Peyer's patch (tissue), 4 donors: Measurements from ENCODE around the gene MIOX. TPM values are rescaled to one million over a fixed set of nuclear protein-coding genes. Genes with fewer than 3 reads are reported as not detected.

ENCODE experiments used
- DNase-seq, 3 donors: peaks; one replicate each; pipeline ENCODE4 v3.0.0-alpha.2; 2017 to 2019
- H3K27ac ChIP-seq, 4 donors: fragments of 200-600 bp; sonication (generic); one replicate each; pipeline ENCODE4 v1.5.1; 2016 to 2019
- H3K27me3 ChIP-seq, 2 donors: fragments of 200-600 bp; sonication (generic); one replicate each; pipeline ENCODE4 v1.5.1; 2019
- H3K36me3 ChIP-seq, 3 donors: fragments of 200-600 bp; sonication (generic); one replicate each; pipeline ENCODE4 v1.5.1; 2016 to 2019
- H3K4me1 ChIP-seq, 4 donors: fragments of 200-600 bp; sonication (generic); one replicate each; pipeline ENCODE4 v1.5.1; 2016 to 2019
- H3K4me3 ChIP-seq, 4 donors: fragments of 200-600 bp; sonication (generic); 1 replicate in 3 of 4; 2 replicates in 1 of 4; pipeline ENCODE4 v1.5.1; 2016 to 2019; ENCODE audit warnings: mild to moderate bottlenecking in 1 of 4
- H3K9me3 ChIP-seq, 4 donors: fragments of 200-600 bp; sonication (generic); one replicate each; pipeline ENCODE4 v1.5.1; 2016 to 2019; ENCODE audit warnings: mild to moderate bottlenecking in 1 of 4
- CTCF ChIP-seq, 6 experiments: fragments of 450-650 bp in 4 of 6; fragments of 200-600 bp in 2 of 6; sonication (generic) in 1 of 6; IDR thresholded peaks; one replicate each; pipeline ENCODE4 v1.5.1; 2017 to 2019; ENCODE audit warnings: antibody characterized with exemption in 6 of 6, mild to moderate bottlenecking in 3 of 6, moderate library complexity in 1 of 6
- POLR2A ChIP-seq, 2 donors: fragments of 450-650 bp; IDR thresholded peaks; one replicate each; pipeline ENCODE4 v1.5.1; 2017; ENCODE audit warnings: antibody characterized with exemption in 2 of 2, mild to moderate bottlenecking in 2 of 2, moderate library complexity in 2 of 2
- total RNA-seq, 4 donors: library from RNA; depleted of rRNA; stranded (reverse); fragments of >200 nt; gene quantifications; one replicate each; pipeline ENCODE4 v1.1.0, GENCODE V29; 2016

MIOX gene
- total RNA-seq, 4 donors from 2014 or later: not detected

GRCh38 chr22:50463188-50463900 is 23.3 kb upstream of the MIOX start:
- no peak overlapping the region for H3K4me3 ChIP-seq
- peaks cover 0 to 100% (median 2%) of the 10 kb centered on the region in 3 donors for H3K36me3 ChIP-seq
- no peaks in the 10 kb centered on the region for H3K27me3 ChIP-seq
- no peak for DNase-seq
- H3K4me1 ChIP-seq: peaks cover 0 to 7% (median 0%) of the 10 kb centered on the region in 4 donors
- TF ChIP-seq CTCF (IDR thresholded peaks at IDR 0.05) (no peak), POLR2A (IDR thresholded peaks at IDR 0.05) (no peak)
- no peak overlapping the region for H3K27ac ChIP-seq
- no peaks in the 10 kb centered on the region for H3K9me3 ChIP-seq

GRCh38 chr22:50464451-50464850 is 22.2 kb upstream of the MIOX start:
- Histone ChIP-seq H3K27ac (no peak overlapping the region), H3K9me3 (no peaks in the 10 kb centered on the region), H3K4me1 (peaks cover under 1 to 17% (median 7%) of the 10 kb centered on the region in 4 donors), H3K4me3 (no peak overlapping the region), H3K36me3 (peaks cover 0 to 89% (median 2%) of the 10 kb centered on the region in 3 donors), H3K27me3 (no peaks in the 10 kb centered on the region)
- TF ChIP-seq POLR2A (IDR thresholded peaks at IDR 0.05) (no peak), CTCF (IDR thresholded peaks at IDR 0.05) (no peak)
- DNase-seq: no peak

GRCh38 chr22:50465066-50465930 is 21.4 kb upstream of the MIOX start:
- Histone ChIP-seq H3K4me3 (no peak overlapping the region), H3K27me3 (no peaks in the 10 kb centered on the region), H3K36me3 (peaks cover 0 to 80% (median 2%) of the 10 kb centered on the region in 3 donors), H3K27ac (no peak overlapping the region), H3K4me1 (peaks cover 6 to 24% (median 13%) of the 10 kb centered on the region in 4 donors), H3K9me3 (no peaks in the 10 kb centered on the region)
- no peak for DNase-seq
- TF ChIP-seq POLR2A (IDR thresholded peaks at IDR 0.05) (no peak), CTCF (IDR thresholded peaks at IDR 0.05) (no peak)

- H3K27ac ChIP-seq: peak overlapping the region in 1 of 4 donors; percentile 90
- H3K27me3 ChIP-seq: no peaks in the 10 kb centered on the region
- TF ChIP-seq POLR2A (IDR thresholded peaks at IDR 0.05) (no peak), CTCF (IDR thresholded peaks at IDR 0.05) (no peak)
- no peaks in the 10 kb centered on the region for H3K9me3 ChIP-seq
- no peak for DNase-seq
- H3K4me3 ChIP-seq: no peak overlapping the region
- H3K4me1 ChIP-seq: peaks cover 22 to 45% (median 34%) of the 10 kb centered on the region in 4 donors
- H3K36me3 ChIP-seq: peaks cover 0 to 60% (median 2%) of the 10 kb centered on the region in 3 donors
These were observed 19.3 kb upstream of the MIOX start for GRCh38 chr22:50467341-50467740.

- Histone ChIP-seq H3K4me1 (peaks cover 22 to 51% (median 39%) of the 10 kb centered on the region in 4 donors), H3K36me3 (peaks cover 0 to 54% (median 2%) of the 10 kb centered on the region in 3 donors), H3K27me3 (no peaks in the 10 kb centered on the region), H3K9me3 (no peaks in the 10 kb centered on the region), H3K27ac (peak overlapping the region in 1 of 4 donors; percentile 90), H3K4me3 (no peak overlapping the region)
- TF ChIP-seq POLR2A (IDR thresholded peaks at IDR 0.05) (no peak), CTCF (IDR thresholded peaks at IDR 0.05) (no peak)
- DNase-seq: no peak
These were observed 18.8 kb upstream of the MIOX start for GRCh38 chr22:50467773-50468440.
